ENCODE measurements around the gene NPTXR.

The NPTXR gene

DNA sequence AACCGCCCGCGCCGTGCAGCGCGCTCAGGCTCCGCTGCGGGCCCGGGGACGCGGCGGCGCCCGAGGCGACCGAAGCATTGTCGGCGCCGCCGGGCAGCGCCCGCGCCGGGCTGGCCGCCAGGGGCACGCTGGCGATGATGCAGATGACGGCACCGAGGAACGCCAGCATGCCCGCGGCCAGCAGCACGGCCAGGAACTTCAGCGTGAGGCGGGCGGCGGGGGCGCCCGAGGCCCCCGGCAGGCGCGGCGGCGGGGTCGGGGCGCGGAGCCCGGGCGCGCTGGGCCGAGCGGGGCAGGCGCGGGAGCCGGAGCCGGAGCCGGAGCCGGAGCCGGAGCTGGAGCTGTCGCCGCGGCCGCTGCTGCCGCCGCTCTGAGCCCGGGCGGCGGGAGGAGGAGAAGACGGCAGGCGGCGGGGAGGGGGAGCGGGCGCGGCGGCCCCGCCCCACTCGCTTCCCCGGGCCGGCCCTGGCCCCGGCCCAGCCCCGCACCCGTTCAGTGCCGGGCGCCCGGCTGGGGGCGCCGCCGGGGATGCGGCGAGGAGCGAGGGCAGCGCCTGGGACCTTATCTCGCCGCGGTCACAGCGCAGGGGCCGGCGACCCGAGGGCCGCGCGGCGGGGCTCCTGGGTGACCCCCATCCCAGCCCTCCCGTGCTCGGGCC lies at the start of gene NPTXR:
Gene NPTXR, minus strand, starts transcription at position 372 of the 658 bp plus-strand sequence.
- no peak for DNase-seq (ENCODE audit: low read depth in 2 of 2)

DNA sequence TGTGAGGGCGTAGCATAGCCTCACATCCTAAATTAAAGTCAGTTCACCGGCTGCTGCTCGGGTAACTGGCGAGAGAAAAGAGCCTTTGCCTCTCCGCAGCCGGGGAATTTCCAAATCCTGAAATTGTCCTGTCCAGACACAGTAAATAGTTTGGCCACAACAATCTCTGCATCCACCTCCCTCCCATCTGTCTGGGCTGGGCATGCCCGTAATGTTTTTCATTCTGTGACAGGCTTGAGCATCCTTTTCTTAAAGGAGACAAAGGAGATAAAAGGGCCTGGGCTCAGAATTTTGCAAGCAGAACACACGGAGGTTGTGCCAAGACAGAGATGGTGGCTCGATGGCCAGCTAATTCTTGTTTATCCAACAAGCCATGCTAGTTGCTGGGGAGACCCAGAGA lies 47.4 kb upstream of the NPTXR start:
- no peak for DNase-seq (ENCODE audit: low read depth in 2 of 2)

DNA sequence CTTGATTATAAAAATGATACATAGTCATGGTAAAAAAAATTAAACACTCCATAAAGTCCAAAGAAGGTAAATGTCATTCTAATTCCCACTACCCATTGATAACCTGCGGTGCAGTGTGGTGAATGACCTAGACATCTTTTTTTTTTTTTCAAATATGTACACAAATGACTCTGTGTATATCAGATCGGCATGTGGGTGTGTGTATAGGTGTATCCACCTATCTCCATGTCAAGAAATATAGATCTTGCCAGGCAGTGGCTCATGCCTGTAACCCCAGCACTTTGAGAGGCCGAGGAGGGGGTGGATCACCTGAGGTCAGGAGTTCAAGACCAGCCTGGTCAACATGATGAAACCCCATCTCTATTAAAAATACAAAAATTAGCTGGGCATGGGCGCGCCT lies 46.5 kb upstream of the NPTXR start:
- DNase-seq (ENCODE audit: low read depth in 2 of 2): no peak

DNA sequence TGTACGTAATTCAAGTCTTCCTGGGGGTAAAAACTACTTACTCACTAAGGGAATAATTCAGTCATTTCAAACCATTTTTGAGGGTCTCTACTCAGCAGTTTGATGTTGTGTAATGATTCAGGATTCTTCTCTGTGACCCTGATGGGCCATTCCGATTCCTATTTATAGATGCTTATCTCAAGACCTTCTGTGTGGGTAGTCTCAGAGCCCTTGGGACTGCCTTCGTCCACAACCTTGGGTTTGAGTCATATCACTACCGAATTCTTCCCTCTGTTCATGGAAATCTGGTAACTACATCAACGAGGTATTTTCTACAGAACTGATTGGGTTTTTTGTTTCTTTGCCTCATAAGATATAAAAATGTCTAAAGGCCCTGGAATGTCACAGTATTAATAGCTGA lies 42.5 kb upstream of the NPTXR start:
- no peak for DNase-seq (ENCODE audit: low read depth in 2 of 2)

DNA sequence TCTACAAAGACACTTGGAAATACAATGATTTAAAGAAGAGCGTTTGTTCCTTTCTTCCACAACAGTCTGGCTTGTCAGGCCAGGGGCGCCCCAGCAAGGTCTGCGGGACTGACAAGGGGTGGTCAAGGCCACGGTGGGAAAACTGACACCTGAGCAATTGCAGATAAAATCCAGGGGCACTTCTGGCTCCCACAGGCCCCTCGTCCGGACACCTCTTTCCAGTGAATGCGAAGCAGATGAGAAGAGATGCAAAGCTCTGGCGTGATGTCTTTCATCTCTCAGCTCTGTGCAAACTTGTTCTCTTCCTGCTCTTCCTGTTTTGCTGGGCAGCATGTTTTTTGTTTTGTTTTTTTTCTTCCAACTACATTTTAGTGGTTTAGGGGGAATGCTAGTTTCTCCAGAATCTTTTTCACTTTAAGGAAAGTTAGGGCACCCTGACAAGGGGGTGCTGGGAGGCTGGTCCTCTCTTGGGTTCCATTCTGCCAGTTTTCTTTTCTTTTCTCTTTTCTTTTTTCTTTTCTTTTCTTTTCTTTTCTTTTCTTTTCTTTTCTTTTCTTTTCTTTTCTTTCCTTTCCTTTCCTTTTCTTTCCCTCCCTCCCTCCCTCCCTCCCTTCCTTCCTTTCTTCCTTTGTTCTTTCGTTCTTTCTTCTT lies 39.3 kb upstream of the NPTXR start:
- no peak for DNase-seq (ENCODE audit: low read depth in 2 of 2)

DNA sequence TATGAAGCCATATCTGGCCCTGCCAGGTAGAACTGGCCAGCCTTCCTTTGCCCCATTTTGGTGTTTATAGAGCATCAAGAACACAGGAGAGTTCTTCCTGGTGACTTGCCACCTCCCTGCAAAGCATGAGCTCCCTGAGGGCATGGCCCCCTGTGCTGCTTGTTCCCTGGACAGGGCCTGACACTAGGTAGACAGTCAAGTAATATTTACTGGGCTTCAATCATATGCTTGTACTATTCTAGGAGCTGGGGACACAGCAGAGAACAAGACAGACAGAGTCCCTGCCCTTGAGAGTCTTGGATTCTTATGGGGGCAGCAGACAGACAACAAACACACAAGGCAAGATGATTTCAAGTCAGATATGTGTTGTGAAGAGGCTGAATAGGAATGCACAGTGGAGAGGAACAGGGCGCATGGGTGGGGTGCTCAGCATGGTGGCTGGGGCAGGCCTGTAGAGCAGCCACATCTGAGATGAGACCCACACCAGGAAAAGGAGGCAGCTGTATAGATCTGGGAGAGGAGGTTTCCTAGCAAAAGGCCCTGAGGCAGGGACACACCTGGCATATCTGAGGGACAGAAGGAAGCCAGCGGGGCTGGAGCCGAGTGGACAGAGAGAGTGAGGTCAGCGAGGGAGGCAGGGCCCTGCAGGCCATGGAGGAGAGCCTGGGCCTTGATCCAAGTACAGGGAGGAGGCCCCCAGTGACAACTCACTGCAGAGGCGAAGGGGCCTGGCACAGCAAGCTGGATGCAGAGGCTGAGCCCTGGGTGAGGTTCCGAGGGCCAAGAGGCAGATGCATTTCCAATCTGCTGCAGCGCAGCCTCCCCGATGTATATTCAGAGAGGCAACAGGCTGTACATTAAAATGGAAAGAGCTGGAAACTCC lies 38.4 kb upstream of the NPTXR start:
- no peak for DNase-seq (ENCODE audit: low read depth in 2 of 2)

DNA sequence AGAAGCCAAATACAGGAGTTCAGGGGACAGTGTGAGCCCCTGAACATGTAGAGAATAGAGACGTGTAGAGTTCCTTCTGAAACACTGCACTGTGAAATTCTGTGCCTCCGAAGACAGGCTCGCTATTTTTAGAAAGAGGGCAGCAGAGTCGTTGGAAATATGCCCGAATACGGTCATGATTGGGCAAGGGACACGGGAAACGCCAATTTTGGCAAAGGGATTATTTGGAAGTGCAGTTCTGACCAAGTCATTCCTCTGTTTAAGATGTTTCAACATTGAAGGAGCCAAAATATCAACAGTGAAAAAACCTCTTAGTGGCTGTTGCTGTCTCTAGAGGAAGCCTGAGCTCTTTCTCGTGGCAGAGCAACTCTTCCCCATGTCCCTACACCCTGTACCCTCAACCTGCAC lies 37.6 kb upstream of the NPTXR start:
- DNase-seq (ENCODE audit: low read depth in 2 of 2): no peak

DNA sequence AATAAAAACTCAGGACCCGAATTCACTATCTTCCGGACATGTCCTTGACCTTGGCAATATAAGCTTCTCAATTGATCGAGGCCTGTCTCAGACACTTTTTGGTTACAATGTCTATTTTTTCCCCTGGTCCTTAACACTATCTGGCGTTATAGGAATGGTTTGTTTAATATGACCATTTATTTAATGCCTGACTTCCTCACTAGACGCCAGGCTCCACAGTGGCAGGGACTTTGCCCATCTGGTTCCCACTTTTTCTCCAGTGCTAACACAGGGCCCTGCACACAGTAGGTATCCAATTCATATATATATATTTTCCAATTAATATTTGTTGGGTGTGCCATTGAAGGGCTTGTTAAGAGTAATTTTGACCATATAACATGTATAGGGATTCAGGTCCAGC lies 36.1 kb upstream of the NPTXR start:
- DNase-seq (ENCODE audit: low read depth in 2 of 2): no peak

DNA sequence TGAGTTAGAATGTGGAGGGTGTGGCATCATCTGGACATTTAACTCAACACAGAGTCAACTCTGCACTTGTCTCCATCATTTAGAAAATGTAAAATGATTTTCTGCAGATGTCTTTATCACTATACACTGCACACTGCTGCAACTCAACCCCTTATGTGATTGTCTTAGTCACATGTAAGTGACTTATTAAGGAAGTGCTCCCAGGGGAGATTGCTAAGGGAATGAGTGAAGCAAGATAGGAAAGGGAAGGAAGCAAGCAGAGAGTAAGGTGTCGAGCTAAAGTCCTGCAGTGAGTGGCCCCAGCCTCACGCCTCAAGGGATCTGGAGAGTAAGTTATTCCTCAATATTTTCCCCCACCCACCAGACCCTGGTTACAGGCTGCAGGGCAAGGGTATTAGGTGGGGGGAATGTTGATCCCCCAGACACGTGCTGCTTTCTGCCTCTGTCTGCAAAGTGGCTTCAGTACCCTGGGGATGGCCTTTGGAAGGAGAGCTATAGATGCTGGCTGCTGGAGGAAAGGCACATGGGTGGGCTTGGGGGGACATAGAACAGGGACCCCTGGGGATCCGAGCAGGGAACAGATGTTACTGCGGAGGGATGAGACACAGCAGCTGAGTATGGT lies 35.4 kb upstream of the NPTXR start:
- DNase-seq (ENCODE audit: low read depth in 2 of 2): no peak

DNA sequence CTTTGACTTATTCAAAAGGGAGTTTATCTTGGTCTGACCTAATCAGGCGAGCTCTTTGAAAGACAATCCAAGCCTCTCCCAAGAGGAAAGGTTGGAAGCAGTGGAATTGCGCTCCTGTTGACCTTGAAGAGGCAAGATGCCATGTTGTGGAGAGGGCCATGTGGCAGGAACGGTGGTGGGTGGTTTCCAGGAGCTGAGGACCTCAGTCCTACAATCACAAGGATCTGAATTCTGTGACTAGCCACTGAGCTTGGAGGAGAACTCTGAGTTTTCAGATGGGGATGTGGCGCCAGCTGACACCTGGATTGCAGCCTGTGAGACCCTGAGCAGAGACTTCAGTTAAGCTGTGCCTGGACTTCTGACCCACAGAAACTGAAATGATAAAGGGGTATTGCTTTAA lies 34.2 kb upstream of the NPTXR start:
- DNase-seq (ENCODE audit: low read depth in 2 of 2): no peak

DNA sequence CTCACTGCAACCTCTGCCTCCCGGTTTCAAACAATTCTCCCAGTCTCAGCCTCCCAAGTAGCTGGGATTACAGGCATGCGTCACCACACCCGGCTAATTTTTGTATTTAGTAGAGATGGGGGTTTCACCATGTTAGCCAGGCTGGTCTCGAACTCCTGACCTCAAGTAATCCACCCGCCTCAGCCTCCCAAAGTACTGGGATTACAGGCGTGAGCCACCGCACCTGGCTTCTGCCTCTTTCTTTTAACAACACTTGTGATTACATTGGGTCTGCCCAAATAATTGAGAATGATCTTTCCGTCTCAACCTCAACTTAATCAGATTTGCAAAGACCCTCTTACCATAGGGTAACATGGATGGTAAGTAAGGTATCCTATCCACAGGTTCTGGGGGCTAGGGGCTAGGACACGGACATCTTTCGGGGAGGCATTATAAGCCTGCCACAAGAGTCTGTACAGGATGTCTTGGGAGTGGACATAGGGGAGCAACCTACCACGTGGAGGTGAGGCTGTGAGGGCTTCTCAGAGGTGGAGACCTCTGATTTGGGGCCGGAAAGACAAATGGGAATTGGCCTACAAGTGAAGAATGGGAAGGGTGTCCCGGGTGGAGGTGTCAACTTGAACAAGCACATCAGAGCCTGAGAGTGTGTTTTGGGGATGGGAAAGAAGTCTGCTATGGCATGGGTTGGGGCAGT lies 30.8 kb upstream of the NPTXR start:
- DNase-seq (ENCODE audit: low read depth in 2 of 2): no peak

DNA sequence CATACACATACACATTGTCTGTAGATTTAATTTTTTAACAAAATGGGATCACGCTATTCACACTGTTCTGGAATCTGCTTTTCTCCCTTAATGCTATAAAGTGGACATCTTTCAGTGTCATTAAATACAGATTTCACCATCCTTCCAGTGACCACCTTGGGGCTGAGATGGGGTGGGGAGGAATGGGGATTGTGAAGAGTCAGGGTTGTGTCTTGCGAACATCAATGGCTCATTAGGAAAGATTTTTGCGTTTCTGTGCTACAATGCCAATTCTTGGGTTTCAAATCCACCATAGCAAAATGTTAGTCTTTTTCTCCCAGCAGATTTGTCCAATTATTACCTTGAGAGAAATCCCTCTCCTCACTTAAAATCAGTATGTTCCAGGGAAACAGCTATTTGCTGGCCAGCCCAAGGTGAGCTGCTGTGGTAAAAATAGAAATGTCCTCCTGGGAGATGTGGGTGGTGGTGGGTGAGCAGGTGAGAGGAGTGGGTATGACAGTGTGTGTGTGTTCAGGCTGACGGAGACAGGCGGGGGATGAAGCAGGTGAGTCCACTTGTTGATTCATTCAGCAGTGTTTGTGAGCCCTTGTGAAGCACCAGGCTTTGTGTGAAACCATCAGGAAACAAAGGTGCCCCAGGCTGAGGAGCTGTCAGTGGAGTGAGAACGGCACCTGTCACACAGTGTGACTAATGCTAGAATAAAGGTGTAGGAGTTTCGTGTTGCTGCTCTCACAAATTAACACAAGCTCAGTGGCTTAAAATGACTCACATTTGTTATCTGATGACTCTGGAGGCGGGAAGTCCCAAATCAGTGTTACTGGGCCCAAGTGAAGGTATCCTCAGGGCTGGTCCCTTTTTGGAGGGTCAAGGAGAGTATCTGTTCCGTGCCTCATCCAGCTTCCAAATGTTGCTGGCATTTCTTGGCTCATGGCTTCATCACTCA lies 29.9 kb upstream of the NPTXR start:
- DNase-seq (ENCODE audit: low read depth in 2 of 2): peak in 1 of 2 donors; percentile 34

DNA sequence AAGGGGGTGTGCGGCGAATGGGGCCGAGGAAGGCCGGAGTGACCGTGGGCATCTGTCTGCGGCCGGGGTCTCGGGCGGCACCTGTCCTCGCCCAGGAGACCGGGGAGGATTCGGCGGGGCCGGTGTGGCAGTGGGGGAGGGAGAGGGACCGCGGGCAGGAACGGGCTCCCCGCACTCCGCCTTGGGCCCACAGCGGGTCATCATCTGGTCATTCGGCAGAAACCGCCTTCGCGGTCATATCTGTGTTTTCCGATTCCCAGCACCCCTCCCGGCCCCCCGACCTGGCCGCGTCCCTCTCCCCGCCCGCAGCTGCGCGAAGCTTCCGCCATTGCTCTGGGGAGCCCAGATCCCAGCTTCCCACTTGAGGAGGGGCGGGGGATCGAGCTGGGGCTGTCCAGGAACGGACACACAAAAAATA lies 29.0 kb upstream of the NPTXR start:
- no peak for DNase-seq (ENCODE audit: low read depth in 2 of 2)

DNA sequence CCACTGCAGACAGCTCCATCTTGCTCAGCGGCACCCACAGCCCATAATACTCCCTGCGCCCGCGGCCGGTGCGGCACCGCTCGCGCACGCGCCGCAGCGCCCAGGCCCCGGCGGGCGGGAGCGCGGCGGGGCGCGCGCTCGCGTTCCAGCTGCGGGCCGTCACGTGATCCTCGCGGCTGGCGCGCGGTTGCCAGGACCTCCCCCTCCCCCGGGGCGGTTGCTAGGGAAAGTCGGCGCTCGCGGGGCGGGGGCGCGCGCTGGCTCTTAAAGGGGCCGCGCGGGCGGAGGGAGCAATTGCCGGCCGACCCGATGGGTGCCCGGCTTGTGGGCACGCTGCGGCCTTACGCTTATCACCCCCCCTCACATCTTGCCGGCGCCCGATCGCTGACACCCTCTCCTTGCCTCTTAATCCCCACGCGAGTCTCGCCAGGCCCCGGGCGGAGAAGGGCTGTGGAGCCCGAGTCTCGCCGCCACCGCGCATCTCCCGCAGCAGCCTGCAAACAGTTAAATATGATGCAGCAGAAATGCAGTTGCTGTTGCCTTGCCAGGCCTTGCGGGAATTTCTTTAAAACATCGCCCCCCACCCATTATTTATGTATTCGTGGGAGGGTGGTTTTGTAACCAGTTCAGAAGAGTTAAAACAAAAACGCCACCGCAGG lies 28.5 kb upstream of the NPTXR start, which contains the start of gene CBX6:
Gene CBX6, minus strand, starts transcription at position 45 of the 659 bp plus-strand sequence. Its CDS starts 26 bp downstream, at position 19.
- DNase-seq (ENCODE audit: low read depth in 2 of 2): peak; percentile 91 to 92

DNA sequence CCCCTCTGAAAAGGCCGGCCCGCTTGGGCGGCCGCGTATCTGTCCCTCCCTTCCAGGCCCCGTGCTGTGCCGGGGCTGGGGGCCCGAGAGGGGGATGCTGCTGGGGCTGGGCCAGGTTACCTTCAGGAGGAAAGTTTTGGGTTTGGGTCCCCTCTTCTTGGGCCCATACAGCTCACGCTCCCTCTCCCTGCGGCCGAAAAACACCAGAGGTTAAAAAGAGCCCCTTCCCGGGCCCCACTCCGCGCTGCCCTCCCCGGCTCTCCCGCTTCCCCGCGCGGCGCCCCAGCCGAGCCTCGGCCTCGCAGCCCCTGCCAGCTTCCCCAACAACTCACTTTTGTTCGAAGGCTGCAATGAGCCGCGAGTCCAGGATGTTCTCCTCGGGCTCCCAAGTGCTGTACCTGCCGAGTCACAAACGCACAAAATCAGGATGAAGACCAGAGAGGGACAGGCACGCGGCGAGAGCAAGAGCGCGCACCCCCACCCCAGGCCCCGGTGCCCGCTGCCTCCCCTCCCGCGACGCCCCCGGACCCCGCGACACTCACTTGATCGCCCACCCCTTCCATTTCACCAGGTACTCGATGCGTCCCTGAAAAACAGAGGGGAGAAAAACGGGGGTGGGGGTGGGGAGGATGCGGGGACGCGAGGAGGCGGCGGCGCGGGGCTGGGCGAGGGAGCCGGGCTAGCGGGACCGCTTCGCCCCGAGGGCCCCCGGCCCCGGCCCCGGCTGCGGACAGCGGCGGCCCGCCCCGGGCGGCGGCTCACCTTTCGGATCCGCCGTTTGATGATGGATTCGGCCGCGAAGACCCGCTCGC lies 27.7 kb upstream of the NPTXR start:
- no peak for DNase-seq (ENCODE audit: low read depth in 2 of 2)

DNA sequence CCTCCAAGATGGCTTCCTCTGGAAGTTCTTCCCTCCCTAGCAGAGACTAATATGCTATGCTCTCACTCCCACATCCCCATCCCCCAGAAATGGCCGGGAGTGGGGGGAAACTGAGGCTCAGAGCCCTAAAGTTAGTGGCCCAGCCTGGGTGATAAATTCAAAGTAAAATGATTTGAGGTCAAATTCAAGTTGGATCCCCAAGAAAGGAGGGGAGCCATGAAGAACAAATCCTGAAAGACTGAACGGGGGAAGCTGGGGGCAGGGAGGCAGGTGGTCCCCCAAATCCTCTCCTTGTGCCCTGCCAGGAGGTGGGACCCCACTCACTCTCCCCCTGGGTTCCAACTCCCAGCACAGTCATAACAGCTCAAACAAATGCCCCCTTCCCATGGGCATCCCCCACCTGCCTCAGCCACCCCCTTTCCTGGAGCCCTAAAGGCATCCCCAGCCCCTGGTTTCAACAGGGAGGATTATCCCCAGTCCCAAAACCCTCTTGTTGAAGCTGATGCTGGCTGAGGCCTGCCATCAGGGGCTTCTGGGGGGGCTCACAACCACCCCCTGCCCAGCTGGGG lies 27.0 kb upstream of the NPTXR start:
- DNase-seq (ENCODE audit: low read depth in 2 of 2): no peak

DNA sequence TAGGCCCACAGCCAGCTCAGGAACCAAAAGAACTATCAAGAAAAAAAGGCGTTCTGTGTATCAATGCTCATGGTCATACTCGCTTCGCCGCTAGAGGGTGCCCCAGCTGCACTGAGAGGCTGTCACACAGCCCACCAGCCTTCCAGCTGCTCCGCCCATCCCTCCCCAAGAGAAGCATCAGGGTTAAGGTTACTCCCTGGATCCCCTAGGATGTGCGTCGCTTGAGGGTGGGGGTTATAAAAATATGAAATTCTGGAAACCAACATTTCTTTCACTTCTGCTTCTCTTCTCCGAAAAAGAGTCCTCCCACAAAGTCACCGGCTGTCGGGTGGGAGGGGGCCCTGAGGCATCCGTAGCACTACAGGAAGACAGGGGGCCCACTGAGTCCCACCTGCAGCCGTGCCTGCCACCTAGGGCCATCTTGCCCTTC lies 26.5 kb upstream of the NPTXR start:
- peak; percentile 68 to 80 for DNase-seq (ENCODE audit: low read depth in 2 of 2)

DNA sequence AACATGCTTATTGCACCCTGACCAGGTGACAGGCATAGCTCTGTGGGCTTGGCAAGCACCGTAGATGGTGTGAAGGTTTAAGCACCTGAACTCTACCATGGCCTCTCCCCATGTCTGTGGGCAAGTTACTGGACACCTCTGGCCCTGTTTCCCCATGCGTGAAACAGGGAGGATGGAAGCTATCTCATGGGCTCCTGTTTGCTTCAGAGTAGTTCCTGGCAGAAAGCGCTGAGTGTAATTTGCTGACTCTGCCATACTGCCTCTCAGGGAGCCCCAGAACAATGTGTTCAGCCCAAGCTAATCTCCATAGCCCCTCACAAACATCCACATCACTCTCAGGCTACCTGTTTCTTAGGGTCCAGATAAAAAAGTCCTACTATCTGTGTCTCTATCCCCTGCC lies 25.8 kb upstream of the NPTXR start:
- DNase-seq (ENCODE audit: low read depth in 2 of 2): no peak

Data from stimulated activated CD4-positive, alpha-beta T cell treated with anti-CD3 and anti-CD28 coated beads, Interleukin-1b, Interleukin-23, amount 100 ng/mL, for 1 hour (primary cell).